ENCODE measurements around the gene TCOF1.

GRCh38 chr5:150377964-150378694 is 20.6 kb downstream of the TCOF1 start:
- TF ChIP-seq CTCF (IDR thresholded peaks at IDR 0.05) = no peak
- TF ChIP-seq EP300 (IDR thresholded peaks at IDR 0.05) = no peak
- TF ChIP-seq POLR2A (IDR thresholded peaks at IDR 0.05) = no peak
